ENCODE measurements around the gene SIX2. TPM values are rescaled to one million over a fixed set of nuclear protein-coding genes. Genes with fewer than 3 reads are reported as not detected.
"Not testable (repeated sequence)": the region's sequence is repeated elsewhere in the genome, so short reads cannot be mapped to it uniquely, and the experiment has no call there.

SIX2 gene
- 10 to 100 TPM in 1 of 3 donors, 1 to 10 TPM in 2; 2.9 to 30.5 (median 4.6) TPM for polyA plus RNA-seq

DNA sequence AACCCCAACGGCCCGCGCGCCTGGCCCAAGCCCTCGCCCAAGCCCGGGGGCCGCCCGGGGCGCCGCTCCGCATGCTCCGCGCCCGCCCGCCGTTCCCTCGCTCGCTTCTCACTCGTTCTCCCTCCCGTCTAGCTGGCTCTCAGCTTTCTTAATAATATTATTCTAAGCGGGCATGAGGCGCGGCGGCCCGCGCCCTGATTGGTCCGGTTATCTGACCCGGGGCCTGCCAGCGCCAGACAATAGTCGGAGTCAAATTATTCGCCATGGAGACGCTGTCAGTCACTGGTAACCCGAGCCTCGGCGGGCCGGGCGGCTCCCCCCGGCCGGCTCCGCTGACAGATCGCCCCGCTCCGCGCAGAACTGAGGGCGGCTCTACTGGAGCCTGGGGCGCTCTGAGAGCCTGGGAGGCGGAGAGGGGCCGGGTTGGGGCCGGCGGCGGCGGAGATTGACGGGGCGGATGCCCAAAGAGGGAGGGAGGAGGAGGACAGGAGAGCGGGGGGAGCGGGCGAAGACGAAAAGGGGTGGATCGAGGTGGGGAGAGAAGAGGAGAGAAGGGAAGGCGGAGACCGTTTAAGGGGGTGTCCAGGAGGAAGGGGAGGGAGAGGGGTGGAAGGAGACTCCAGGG, at the start of gene SIX2:
TSS of gene SIX2 (minus strand) at position 150 of the 625 bp plus-strand sequence. CDS start 342 bp downstream, outside the sequence.
- H3K27ac ChIP-seq (ENCODE audit: low read depth, low read length): no peak within 1 kb of the TSS

DNA sequence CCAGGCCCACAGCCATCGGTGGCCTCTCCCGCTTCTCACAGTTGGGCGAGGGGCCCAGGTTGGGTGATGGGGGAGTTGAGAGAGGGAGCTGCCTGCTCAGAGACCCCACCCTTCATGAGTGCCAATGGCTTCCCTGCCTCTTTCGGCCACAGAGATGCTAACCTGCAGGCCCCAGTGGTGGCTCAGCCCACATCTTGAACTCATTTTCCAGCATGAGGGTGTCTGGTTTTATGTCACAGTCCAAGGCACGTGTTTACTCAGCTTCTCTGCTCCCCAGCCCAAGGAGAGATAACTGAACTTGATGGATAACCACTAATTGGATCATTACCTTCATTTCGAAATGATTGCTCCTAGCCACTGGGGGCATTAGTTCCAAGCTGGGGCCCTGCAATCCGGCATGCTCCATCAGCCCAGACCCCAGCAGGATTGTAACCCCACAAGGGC, 45.9 kb upstream of the SIX2 start:
- WGBS, 3 donors: 75 to 83% (median 83%) methylated on average over 7 of the region's 7 CpGs
- H3K27ac ChIP-seq (ENCODE audit: low read depth, low read length): no peak overlapping the region

More for the DNA sequence above, at the start of gene SIX2:
- WGBS, 3 donors: 0 to 1% (median 1%) methylated on average over 53 to 61 of the region's 61 CpGs

DNA sequence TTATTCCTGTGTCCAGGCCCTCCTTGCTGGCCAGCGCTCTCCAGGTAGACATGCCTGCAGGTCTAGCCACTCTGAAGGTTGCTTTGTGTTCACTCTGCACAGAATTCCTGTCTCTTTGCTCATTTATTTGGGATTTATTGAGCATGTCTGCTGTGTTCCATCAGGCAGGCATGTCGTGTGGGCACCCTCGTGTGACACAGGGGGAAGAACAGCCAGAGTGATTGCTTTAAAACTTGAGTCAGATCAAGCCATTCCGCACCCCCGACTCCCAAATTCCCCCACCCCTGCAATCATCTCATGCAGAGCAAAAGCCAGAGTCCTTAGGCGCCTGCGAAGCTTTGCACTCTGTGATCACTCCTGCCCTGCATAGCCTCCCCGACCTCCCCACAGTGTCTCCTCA, 44.7 kb upstream of the SIX2 start:
- WGBS, 3 donors: 74 to 81% (median 77%) methylated on average over 8 of the region's 8 CpGs
- H3K27ac ChIP-seq (ENCODE audit: low read depth, low read length): no peak overlapping the region

DNA sequence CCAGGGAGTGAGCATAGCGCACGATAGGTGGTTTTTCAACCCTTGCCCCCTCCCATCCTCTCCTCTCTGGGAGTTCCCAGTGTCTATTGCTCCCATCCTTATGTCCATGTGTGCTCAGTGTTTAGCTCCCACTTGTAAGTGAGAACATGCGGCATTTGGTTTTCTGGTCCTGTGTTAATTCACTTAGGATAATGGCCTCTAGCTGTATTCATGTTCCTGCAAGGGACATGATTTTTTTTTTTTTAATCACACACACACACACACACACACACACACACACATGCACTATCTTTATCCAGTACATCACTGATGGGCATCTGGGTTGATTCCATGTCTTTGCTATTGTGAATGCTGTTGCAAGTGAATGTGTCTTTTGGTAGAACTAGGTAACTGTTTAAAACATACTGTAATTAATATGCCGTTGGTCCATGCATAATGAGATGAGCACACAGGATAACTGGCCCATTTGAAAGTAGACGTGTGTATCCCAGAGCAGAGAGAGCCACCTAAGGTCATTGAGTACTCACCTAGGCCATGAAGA, 43.2 kb upstream of the SIX2 start:
- 92 to 96% (median 92%) methylated on average over 5 of the region's 5 CpGs for WGBS, 3 donors
- H3K27ac ChIP-seq (ENCODE audit: low read depth, low read length): no peak overlapping the region

DNA sequence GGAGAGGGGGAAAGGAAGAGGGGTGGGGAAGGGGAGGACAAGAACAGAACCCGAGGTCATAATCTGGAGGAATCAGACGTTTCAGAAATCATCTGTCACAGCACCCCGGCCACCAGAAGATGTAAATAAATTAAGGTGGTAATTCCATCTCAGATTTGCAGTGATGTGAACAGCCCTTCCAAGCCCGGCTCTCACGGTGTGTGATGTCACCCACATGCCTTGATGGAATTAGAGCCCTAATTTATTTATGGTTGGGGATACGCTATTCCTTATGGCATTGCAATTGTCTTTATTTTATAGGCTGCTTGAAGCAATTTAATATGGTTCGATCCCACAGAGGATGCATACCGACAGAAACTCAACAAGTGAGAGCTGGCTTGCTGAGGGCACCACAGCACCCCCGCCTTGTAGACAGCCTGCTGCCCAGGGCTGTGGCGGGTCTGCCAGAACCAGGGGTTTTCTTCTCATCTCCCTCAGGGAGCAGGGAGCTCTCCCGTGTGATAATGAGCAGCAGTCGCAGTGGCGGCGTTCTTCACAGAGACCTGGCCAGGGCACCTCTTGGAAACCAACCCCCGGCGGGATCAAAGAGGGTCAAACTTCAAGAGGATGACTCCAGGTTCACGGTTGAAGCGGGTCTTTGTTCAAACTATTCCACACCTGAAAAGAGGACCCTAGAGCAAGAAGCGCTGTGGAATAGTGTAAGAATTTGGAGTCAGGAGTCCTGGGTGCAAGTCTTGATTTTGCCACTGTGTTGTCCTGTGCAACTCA, 40.5 kb upstream of the SIX2 start:
- WGBS, 3 donors: 84 to 94% (median 92%) methylated on average over 19 of the region's 19 CpGs

DNA sequence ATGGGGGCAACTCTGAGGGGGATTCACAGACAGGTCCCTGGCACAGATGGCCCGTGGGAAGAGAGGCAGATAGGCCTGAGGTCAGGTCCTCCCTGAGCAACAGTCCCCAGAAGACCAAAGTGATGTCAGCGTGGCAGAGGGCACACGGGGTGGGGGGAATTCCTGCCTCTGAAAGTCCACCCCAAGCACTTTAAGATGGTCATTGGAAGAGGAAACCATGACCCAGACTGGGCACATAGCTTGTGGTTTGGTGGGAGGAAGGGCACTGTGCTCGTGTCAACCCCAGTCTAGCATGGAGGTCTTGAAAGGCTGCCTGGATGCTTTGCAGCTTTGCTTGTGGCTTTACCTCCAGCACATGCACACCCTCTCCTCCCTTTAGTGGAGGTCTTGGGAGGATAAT, 38.0 kb upstream of the SIX2 start:
- no peak overlapping the region for H3K27ac ChIP-seq (ENCODE audit: low read depth, low read length)
- WGBS, 3 donors: 65 to 81% (median 74%) methylated on average over 4 of the region's 4 CpGs

More for the DNA sequence above, 40.5 kb upstream of the SIX2 start:
- no peak overlapping the region for H3K27ac ChIP-seq (ENCODE audit: low read depth, low read length)

DNA sequence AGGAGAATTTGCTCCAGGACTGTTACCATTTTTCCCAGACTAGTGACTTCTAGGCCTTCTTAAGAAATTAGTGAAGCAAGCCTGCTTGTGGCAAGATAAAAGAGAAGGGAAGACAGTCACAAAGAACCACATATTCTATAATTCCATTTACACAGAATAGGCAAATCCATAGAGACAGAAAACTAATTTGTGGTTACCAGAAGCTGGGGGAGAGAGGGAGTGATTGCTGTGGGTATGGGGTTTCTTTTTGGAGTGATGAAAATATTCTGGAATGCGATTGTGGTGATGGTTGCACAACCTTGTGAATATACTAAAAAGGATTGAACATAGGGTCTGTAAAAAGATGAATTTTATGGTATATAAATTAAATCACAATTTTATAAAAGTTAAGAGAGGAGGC, 37.5 kb upstream of the SIX2 start:
- 90 to 92% (median 91%) methylated on average over 1 of the region's 1 CpG for WGBS, 3 donors
- H3K27ac ChIP-seq (ENCODE audit: low read depth, low read length): no peak overlapping the region

DNA sequence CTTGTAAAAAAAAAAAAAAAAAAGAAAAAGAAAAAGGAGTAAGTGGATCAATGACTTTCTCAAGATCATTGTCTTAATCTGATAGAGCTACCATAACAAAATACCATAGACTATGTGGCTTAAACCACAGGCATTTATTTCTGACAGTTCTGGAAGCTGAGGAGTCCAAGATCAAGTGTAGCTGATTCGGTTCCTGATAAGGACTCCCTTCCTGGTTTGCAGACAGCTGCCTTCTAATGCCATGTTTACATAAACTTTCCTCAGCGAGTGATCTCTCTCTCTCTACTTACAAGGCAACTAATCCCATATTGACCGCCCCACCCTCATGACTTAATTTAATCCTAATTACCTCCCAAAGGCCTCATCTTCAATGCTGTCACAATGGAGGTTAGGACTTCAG, 36.5 kb upstream of the SIX2 start:
- 83 to 85% (median 85%) methylated on average over 3 of the region's 3 CpGs for WGBS, 3 donors
- no peak overlapping the region for H3K27ac ChIP-seq (ENCODE audit: low read depth, low read length)

DNA sequence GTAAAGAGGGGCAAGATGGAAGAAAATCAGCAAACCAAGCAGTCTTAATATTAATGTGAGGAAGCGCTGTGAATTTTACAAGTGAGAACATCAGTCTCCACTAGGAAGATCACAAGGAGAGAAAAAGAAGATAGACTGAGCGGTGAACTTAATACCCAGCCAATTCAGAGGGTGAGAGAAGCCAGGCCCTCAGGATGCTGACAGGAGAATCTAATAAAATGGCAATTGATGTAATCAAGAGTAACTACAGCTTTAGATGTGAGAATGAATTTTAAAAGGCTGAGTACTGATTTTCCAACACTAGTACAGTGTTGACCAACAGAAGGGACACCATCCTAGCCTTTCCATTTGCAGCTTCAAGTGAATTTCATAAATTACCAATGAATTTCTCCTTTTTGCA, 35.7 kb upstream of the SIX2 start:
- WGBS, 3 donors: 75 to 96% (median 93%) methylated on average over 2 of the region's 2 CpGs

DNA sequence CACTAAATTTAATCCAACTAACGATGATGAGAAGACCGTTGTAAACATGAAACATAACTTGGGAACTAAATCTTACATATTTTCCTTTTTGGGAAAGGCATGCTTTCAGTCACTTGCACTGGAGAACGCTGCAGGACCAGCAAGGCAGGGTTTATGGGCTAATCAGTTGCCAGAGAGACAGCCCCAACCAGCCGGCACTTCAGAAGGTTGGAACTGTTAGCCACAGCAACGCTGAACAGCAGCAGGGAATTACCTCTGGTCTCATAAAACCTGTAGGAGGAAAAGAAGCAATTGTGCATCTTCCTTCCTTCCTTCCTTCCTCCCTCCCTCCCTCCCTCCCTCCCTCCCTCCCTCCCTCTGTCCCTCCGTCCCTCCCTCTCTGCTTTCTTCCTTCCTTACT, 33.9 kb upstream of the SIX2 start:
- WGBS, 3 donors: 26 to 62% (median 51%) methylated on average over 5 of the region's 6 CpGs

More for the DNA sequence above, 35.7 kb upstream of the SIX2 start:
- no peak overlapping the region for H3K27ac ChIP-seq (ENCODE audit: low read depth, low read length)

DNA sequence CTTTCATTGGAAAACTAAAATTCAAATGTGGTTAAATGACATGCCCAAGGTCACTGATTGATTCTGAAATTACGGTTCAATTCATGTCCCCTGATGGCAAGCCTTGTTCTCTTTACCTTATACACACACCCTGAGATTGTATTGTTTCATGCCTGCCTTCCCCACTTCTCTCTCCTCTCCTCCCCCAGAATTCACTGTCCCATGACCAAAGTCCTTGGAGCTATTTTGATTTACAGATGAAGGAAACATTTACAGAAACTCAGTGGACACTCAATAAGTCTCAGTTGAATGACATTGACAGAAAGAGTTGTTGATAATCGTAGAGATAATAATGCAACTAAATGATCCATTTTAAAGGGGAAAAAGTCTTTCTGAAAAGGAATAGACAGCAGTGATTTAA, 33.1 kb upstream of the SIX2 start:
- WGBS, 3 donors: 53 to 93% (median 88%) methylated on average over 2 of the region's 2 CpGs
- no peak overlapping the region for H3K27ac ChIP-seq (ENCODE audit: low read depth, low read length)

More for the DNA sequence above, 33.9 kb upstream of the SIX2 start:
- no peak overlapping the region for H3K27ac ChIP-seq (ENCODE audit: low read depth, low read length)

DNA sequence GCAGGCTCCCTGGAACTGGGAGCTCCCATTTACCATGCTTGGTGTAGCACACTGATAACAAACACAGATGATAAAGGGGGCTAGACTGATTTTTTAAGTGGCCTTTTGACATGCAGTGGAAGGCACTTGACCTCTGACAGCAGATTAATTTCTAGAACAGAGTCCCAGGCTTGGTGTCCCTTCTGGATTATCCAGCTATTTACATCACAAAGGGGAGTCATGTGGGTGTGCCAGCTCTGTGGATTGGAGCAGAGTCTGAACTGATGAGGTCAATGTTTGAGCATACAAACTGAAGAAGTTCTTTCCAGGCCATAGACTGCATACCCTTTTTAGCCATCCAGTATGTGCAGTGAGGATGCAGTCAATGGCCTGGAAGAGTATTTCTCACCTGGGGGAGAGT, 31.5 kb upstream of the SIX2 start:
- no peak overlapping the region for H3K27ac ChIP-seq (ENCODE audit: low read depth, low read length)

DNA sequence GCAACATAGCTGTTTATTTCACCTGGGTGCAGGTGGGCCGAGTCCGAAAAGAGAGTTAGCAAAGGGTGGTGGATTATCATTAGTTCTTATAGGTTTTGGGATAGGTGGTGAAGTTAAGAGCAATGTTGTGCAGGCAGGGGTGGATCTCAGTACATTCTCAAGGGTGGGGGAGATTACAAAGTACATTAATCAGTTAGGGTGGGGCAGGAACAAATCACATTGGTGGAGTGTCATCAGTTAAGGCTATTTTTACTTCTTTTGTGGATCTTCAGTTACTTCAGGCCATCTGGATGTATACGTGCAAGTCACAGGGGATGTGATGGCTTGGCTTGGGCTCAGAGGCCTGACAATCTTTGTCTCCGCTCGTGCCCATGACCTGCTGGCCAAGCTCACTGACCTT, 30.6 kb upstream of the SIX2 start:
- not testable (repeated sequence) for H3K27ac ChIP-seq (ENCODE audit: low read depth, low read length)
- WGBS, 3 donors: 67 to 73% (median 70%) methylated on average over 5 of the region's 5 CpGs

DNA sequence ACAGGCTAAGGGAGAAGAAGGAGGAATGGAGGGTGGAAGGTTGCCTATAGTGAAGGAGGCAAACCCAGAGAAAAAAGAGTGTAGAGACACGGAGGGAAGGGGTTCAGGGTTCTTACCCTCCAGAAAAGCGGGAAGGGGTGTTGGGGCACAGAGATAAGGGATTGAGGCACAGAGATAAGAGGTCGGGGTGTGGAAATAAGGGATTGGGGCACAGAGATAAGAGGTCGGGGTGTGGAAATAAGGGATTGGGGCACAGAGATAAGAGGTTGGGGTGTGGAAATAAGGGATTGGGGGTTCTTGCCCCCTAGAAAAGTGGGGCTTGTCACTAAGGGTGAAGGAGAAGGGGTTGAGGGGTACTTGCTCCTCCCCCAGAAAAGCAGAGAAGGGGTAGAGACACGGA, 29.6 kb upstream of the SIX2 start:
- H3K27ac ChIP-seq (ENCODE audit: low read depth, low read length): not testable (repeated sequence)
- 60 to 87% (median 80%) methylated on average over 4 to 5 of the region's 5 CpGs for WGBS, 3 donors

DNA sequence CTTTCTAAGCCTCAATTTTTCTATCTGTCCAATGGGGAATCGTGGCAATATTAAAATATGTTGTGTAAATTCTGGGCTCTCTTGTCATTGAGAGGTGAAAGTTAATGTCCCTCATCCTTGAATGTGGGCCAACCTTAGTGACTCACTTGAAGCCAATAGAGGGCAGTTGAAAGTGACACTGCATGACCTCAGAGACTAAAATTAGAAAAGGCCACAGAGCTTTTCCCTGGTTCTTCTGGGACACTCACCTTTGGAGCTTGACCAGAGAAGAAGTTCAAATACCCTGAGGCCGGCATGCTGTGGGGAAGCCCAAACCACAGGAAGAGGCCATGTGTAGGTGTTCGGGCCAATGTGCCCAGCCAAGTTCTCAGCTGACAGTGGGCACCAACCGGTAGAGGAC, 24.1 kb upstream of the SIX2 start:
- whole genome bisulfite sequencing, 3 donors: 83 to 96% (median 86%) methylated on average over 4 of the region's 4 CpGs

DNA sequence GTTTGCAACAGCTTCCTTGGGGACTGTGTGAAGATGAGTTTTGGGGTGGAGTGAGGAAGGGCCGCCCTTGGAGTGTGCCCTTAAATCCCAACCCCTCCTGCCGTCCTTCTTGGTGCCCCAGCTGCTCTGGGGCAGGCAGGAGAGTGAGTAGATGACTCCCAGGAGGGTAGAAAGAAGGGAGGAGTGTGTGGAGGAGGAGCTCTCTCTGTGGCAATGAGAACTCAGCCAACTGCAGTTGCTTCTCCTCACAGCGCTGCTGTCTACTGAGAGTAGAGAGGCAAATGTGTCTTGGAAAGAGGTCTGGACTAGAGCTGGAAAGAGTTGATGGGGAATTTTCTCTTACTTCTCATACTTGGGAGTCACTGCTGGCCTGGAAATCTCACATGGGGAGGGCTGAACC, 21.8 kb upstream of the SIX2 start:
- H3K27ac ChIP-seq (ENCODE audit: low read depth, low read length): no peak overlapping the region
- WGBS, 3 donors: 63 to 77% (median 67%) methylated on average over 3 of the region's 3 CpGs

More for the DNA sequence above, 24.1 kb upstream of the SIX2 start:
- no peak overlapping the region for H3K27ac ChIP-seq (ENCODE audit: low read depth, low read length)

DNA sequence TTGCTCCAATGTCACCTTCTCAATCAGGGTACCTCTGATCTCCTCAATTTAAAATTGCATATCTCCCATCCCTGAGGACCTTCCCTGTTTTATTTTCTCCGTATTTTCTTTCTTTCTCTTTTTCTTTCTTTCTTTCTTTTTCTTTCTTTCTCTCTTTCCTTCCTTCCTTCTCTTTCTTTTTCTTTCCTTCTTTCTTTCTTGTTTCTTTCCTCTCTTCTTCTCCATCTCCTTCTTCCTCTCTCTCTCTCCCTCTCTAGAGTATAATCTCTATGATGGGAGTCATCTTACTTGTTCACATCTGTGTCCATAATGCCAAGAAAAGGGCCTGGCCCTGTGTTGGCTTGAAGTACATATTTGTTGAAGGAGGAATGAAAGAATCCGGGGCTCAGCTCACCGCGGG, 21.3 kb upstream of the SIX2 start:
- whole genome bisulfite sequencing, 3 donors: 64 to 87% (median 81%) methylated on average over 4 of the region's 4 CpGs
- H3K27ac ChIP-seq (ENCODE audit: low read depth, low read length): no peak overlapping the region

DNA sequence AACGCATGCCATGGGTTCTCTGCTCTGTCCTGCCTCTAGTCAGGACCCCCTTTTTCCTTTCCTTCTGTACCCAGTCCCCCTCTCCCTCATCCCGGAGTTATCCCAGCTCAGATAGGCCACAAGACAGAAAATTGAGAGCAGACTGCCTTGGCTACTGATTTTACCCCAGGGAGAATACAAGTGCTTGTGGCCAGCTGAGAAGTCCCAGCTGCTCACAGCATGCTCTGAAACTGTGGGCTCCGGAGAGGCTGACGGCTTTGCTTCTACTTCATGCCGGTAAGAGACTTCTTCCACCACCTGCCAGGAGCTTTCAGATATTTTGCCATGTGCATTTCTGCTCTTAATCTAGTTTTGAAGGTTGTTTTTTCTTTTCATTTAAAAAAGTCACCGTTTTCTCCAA, 20.0 kb upstream of the SIX2 start:
- WGBS, 3 donors: 58 to 72% (median 61%) methylated on average over 6 of the region's 6 CpGs
- no peak overlapping the region for H3K27ac ChIP-seq (ENCODE audit: low read depth, low read length)

DNA sequence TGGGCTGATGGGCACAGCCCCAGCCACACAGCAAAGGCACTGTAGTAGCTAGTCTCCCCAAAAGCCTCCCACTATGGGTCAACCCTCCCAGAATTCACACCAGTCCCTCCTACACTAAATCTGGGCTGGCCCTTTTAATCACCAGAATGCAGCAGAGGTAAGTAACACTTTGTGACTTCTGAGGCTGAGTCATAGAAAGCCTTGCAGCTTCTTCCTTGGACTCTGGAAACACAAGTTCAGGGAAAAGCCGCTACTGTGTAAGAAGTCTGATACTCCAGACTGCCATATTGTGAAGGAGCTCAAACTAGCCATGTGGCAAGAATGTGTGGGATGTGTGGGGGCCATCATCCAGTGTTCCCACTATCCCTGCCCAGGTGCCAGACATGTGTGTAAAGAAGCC, 19.0 kb upstream of the SIX2 start:
- WGBS, 3 donors: 86 to 100% (median 88%) methylated on average over 1 of the region's 1 CpG

More for the DNA sequence above, 19.0 kb upstream of the SIX2 start:
- H3K27ac ChIP-seq (ENCODE audit: low read depth, low read length): no peak overlapping the region

All from adipose tissue (tissue), 3 donors.